Lower leg skin (tissue), 4 donors: ENCODE results near the gene HSF5. TPM values are rescaled to one million over a fixed set of nuclear protein-coding genes. Genes with fewer than 3 reads are reported as not detected.

Experiments
- DNase-seq, 2 donors: peaks; one replicate each; pipeline ENCODE4 v3.0.0-alpha.2; 2019; ENCODE audit warnings: low spot score in 2 of 2
- H3K4me3 ChIP-seq: fragments of 200-600 bp; sonication (generic); 2 replicates; pipeline ENCODE4 v1.5.1; 2017; ENCODE audit warnings: mild to moderate bottlenecking, low read depth; ENCODE audit not compliant: poor library complexity, severe bottlenecking
- CTCF ChIP-seq, 3 donors: fragments of 450-650 bp; IDR thresholded peaks; one replicate each; pipeline ENCODE4 v1.5.1; 2016; ENCODE audit warnings: antibody characterized with exemption in 3 of 3, mild to moderate bottlenecking in 3 of 3, moderate library complexity in 2 of 3
- POLR2A ChIP-seq, 2 donors: fragments of 450-650 bp; IDR thresholded peaks; one replicate each; pipeline ENCODE4 v1.6.1; 2016 to 2017; ENCODE audit warnings: antibody characterized with exemption in 2 of 2, mild to moderate bottlenecking in 1 of 2, moderate library complexity in 1 of 2
- WGBS, 2 donors: methylation state at CpG; one replicate each; pipeline ENCODE4 v1.1.5; 2018; 5-methylcytosine and 5-hydroxymethylcytosine counted together
- intact Hi-C: fragments of 100-400 bp; cut with DNase I; formaldehyde crosslinking; loops from one replicate; pipeline ENCODE4 v1.15.0; 2023; ENCODE audit warnings: low total_unique reads
- total RNA-seq, 4 donors: library from RNA; depleted of rRNA; stranded (reverse); fragments of >200 nt; gene quantifications; one replicate each; pipeline ENCODE4 v1.1.0, GENCODE V29; 2016

The HSF5 gene
- under 1 TPM in 2 of 4 donors, not detected in 2; 0.08 to 0.10 TPM for total RNA-seq

- intact Hi-C loops = no loop called here
- no peak for DNase-seq
- TF ChIP-seq CTCF (IDR thresholded peaks at IDR 0.05) (no peak), POLR2A (IDR thresholded peaks at IDR 0.05) (no peak)
- WGBS, 2 donors = 60 to 69% methylated on average over 76 to 85 of the region's 98 CpGs
- no peak within 1 kb of the TSS for H3K4me3 ChIP-seq
These were observed at the start of gene HSF5 for GRCh38 chr17:58487589-58488427. Gene HSF5 (minus strand): TSS chr17:58488408. CDS start chr17:58488274, 134 bp downstream.

- intact Hi-C loops = no loop called here
- DNase-seq = no peak
- TF ChIP-seq CTCF (IDR thresholded peaks at IDR 0.05) (no peak), POLR2A (IDR thresholded peaks at IDR 0.05) (no peak)
- H3K4me3 ChIP-seq = no peak overlapping the region
- WGBS, 2 donors = 76 to 87% methylated on average over 4 of the region's 4 CpGs
These were observed 49.1 kb upstream of the HSF5 start for GRCh38 chr17:58537266-58537665.

GRCh38 chr17:58536542-58536941 lies 48.3 kb upstream of the HSF5 start:
- no peak overlapping the region for H3K4me3 ChIP-seq
- no peak for DNase-seq
- TF ChIP-seq POLR2A (IDR thresholded peaks at IDR 0.05) (no peak), CTCF (IDR thresholded peaks at IDR 0.05) (no peak)
- intact Hi-C loops = no loop called here
- WGBS, 2 donors = 88 to 100% methylated on average over 3 of the region's 3 CpGs

GRCh38 chr17:58535431-58535830 lies 47.2 kb upstream of the HSF5 start:
- intact Hi-C loops = no loop called here
- H3K4me3 ChIP-seq = no peak overlapping the region
- WGBS, 2 donors = 88 to 95% methylated on average over 2 of the region's 2 CpGs
- TF ChIP-seq CTCF (IDR thresholded peaks at IDR 0.05) = no peak
- TF ChIP-seq POLR2A (IDR thresholded peaks at IDR 0.05) = no peak
- no peak for DNase-seq

GRCh38 chr17:58534901-58535421 lies 46.8 kb upstream of the HSF5 start:
- no peak for DNase-seq
- TF ChIP-seq CTCF (IDR thresholded peaks at IDR 0.05) (no peak), POLR2A (IDR thresholded peaks at IDR 0.05) (no peak)
- no peak overlapping the region for H3K4me3 ChIP-seq
- 86 to 92% methylated on average over 4 of the region's 4 CpGs for WGBS, 2 donors
- intact Hi-C loops = no loop called here
